SU-DHL-6 (cell line): ENCODE results near the gene TBC1D4.

Experiments
- H2AFZ ChIP-seq: fragments of 200-600 bp; sonication (generic); 2 replicates; pipeline ENCODE4 v1.6.1; 2014; ENCODE audit warnings: low read depth, mild to moderate bottlenecking, moderate library complexity, mixed read lengths, antibody characterized with exemption, low read length; ENCODE audit not compliant: severe bottlenecking
- H3F3A ChIP-seq: fragments of 200-600 bp; shearing (Covaris generic); 2 replicates; pipeline ENCODE4 v1.6.0; 2016; ENCODE audit warnings: antibody characterized with exemption, mild to moderate bottlenecking; ENCODE audit not compliant: insufficient read depth
- H3K27ac ChIP-seq: fragments of 200-600 bp; sonication (generic); 2 replicates; pipeline ENCODE4 v1.5.1; 2016; ENCODE audit warnings: low read depth, mild to moderate bottlenecking, low read length, moderate library complexity, mixed read lengths
- H3K27me3 ChIP-seq: fragments of 200-600 bp; sonication (generic), shearing (Covaris generic); 2 replicates; pipeline ENCODE4 v1.6.0; 2014; ENCODE audit warnings: mild to moderate bottlenecking, low read length
- H3K36me3 ChIP-seq: fragments of 200-600 bp; sonication (generic); 2 replicates; pipeline ENCODE4 v1.6.1; 2014; ENCODE audit warnings: mild to moderate bottlenecking, low read length, mixed read lengths
- H3K4me2 ChIP-seq: fragments of 300-600, 200-600 bp; shearing (Covaris generic), sonication (generic); 2 replicates; pipeline ENCODE4 v1.6.0; 2014; ENCODE audit warnings: low read length, low read depth, mild to moderate bottlenecking; ENCODE audit not compliant: poor library complexity, severe bottlenecking
- H3K4me3 ChIP-seq: fragments of 200-600 bp; sonication (generic); 2 replicates; pipeline ENCODE4 v1.5.1; 2014; ENCODE audit warnings: antibody characterized with exemption, low read length, mild to moderate bottlenecking, mixed read lengths; ENCODE audit not compliant: insufficient read depth, poor library complexity, severe bottlenecking
- H3K79me2 ChIP-seq: fragments of 200-600 bp; sonication (generic); 2 replicates; pipeline ENCODE4 v1.6.1; 2014; ENCODE audit warnings: mild to moderate bottlenecking, low read length, moderate library complexity; ENCODE audit not compliant: insufficient read depth
- H3K9ac ChIP-seq: fragments of 200-600 bp; sonication (generic); 2 replicates; pipeline ENCODE4 v1.7.0; 2014; ENCODE audit warnings: mild to moderate bottlenecking, low read length
- H3K9me2 ChIP-seq: fragments of 200-600 bp; sonication (generic); replicated peaks from 2 replicates; pipeline ENCODE4 v1.6.1; 2014; ENCODE audit warnings: low read length; ENCODE audit not compliant: insufficient read depth
- H3K9me3 ChIP-seq: fragments of 200-600 bp; sonication (generic); 2 replicates; pipeline ENCODE4 v1.6.1; 2014; ENCODE audit warnings: low read length, mixed read lengths; ENCODE audit not compliant: insufficient read depth
- H4K20me1 ChIP-seq: fragments of 200-600 bp; sonication (generic); 2 replicates; pipeline ENCODE4 v1.6.1; 2014; ENCODE audit warnings: low read depth, mild to moderate bottlenecking, antibody characterized with exemption, low read length, moderate library complexity, mixed read lengths
- CTCF ChIP-seq: fragments of 200-600 bp; sonication (generic); IDR thresholded peaks from one replicate; pipeline ENCODE4 v1.5.1; 2017; ENCODE audit warnings: antibody characterized with exemption, mild to moderate bottlenecking, low read length, moderate library complexity; ENCODE audit not compliant: insufficient read depth, poor library complexity, severe bottlenecking
- EZH2phosphoT487 ChIP-seq: fragments of 200-600 bp; sonication (generic), shearing (Covaris generic); conservative IDR thresholded peaks from 2 replicates; pipeline ENCODE4 v1.6.1; 2018; ENCODE audit warnings: mild to moderate bottlenecking, antibody characterized with exemption, low read length, moderate library complexity, mixed read lengths

TBC1D4 gene

GRCh38 chr13:75474956-75475355 is 7.0 kb downstream of the TBC1D4 start:
- TF ChIP-seq EZH2phosphoT487 (no peak), CTCF (no peak)
- H3K36me3 ChIP-seq, result no peaks in the 10 kb centered on the region

GRCh38 chr13:75473468-75473867 is 8.5 kb downstream of the TBC1D4 start:
- Histone ChIP-seq H3K27ac (no peak overlapping the region), H3K4me3 (no peak overlapping the region), H3K9me3 (no peaks in the 10 kb centered on the region), H3K36me3 (no peaks in the 10 kb centered on the region), H4K20me1 (no peaks in the 10 kb centered on the region), H3K4me2 (no peak overlapping the region), H2AFZ (no peak overlapping the region), H3K79me2 (no peaks in the 10 kb centered on the region), H3K9me2 (no peaks in the 10 kb centered on the region), H3F3A (no peaks in the 10 kb centered on the region), H3K9ac (no peak overlapping the region), H3K27me3 (no peaks in the 10 kb centered on the region)
- no peak for TF ChIP-seq CTCF
- TF ChIP-seq EZH2phosphoT487, result no peak

More at GRCh38 chr13:75474956-75475355, 7.0 kb downstream of the TBC1D4 start:
- no peaks in the 10 kb centered on the region for H3K9me2 ChIP-seq
- no peak overlapping the region for H3K9ac ChIP-seq
- 0 out of 2 replicates have a peak, but pooled peaks cover under 1% of the 10 kb centered on the region for H4K20me1 ChIP-seq
- no peak overlapping the region for H3K4me2 ChIP-seq
- H3F3A ChIP-seq, result 0 out of 2 replicates have a peak, but pooled peaks cover under 1% of the 10 kb centered on the region
- no peak overlapping the region for H3K4me3 ChIP-seq
- H2AFZ ChIP-seq, result no peak overlapping the region
- no peak overlapping the region for H3K27ac ChIP-seq
- no peaks in the 10 kb centered on the region for H3K79me2 ChIP-seq
- H3K9me3 ChIP-seq, result no peaks in the 10 kb centered on the region
- no peaks in the 10 kb centered on the region for H3K27me3 ChIP-seq

GRCh38 chr13:75470676-75471075 is 11.3 kb downstream of the TBC1D4 start:
- H3K79me2 ChIP-seq, result no peaks in the 10 kb centered on the region
- no peaks in the 10 kb centered on the region for H3K9me2 ChIP-seq
- H3K27ac ChIP-seq, result no peak overlapping the region
- no peak overlapping the region for H3K4me2 ChIP-seq
- H3K27me3 ChIP-seq, result no peaks in the 10 kb centered on the region
- H2AFZ ChIP-seq, result no peak overlapping the region
- no peak overlapping the region for H3K9ac ChIP-seq
- no peaks in the 10 kb centered on the region for H3K9me3 ChIP-seq
- TF ChIP-seq EZH2phosphoT487, result no peak
- no peak overlapping the region for H3K4me3 ChIP-seq
- no peaks in the 10 kb centered on the region for H3F3A ChIP-seq
- no peaks in the 10 kb centered on the region for H4K20me1 ChIP-seq
- H3K36me3 ChIP-seq, result no peaks in the 10 kb centered on the region

GRCh38 chr13:75469047-75469446 is 12.9 kb downstream of the TBC1D4 start:
- Histone ChIP-seq H3F3A (no peaks in the 10 kb centered on the region), H3K27ac (no peak overlapping the region), H3K79me2 (no peaks in the 10 kb centered on the region)

More at GRCh38 chr13:75469047-75469446, 12.9 kb downstream of the TBC1D4 start:
- TF ChIP-seq CTCF (no peak), EZH2phosphoT487 (no peak)
- Histone ChIP-seq H3K4me3 (no peak overlapping the region), H3K9me2 (no peaks in the 10 kb centered on the region), H3K9me3 (no peaks in the 10 kb centered on the region), H3K4me2 (no peak overlapping the region), H4K20me1 (no peaks in the 10 kb centered on the region), H3K27me3 (no peaks in the 10 kb centered on the region), H2AFZ (no peak overlapping the region), H3K36me3 (no peaks in the 10 kb centered on the region), H3K9ac (no peak overlapping the region)
